Sigmoid colon (tissue), 7 donors: Measurements from ENCODE around the gene AGBL1. TPM values are rescaled to one million over a fixed set of nuclear protein-coding genes. Genes with fewer than 3 reads are reported as not detected.
"Not testable (repeated sequence)": the region's sequence is repeated elsewhere in the genome, so short reads cannot be mapped to it uniquely, and the experiment has no call there.

Experiments used
- DNase-seq: peaks from one replicate; pipeline ENCODE4 v3.0.0-alpha.2; 2019
- H3K27ac ChIP-seq, 4 donors: fragments of 200-600 bp; sonication (generic); one replicate each; pipeline ENCODE4 v1.5.1; 2016 to 2019; ENCODE audit warnings: mild to moderate bottlenecking in 1 of 4
- H3K27me3 ChIP-seq, 3 donors: fragments of 200-600 bp; sonication (generic); one replicate each; pipeline ENCODE4 v1.5.1; 2019; ENCODE audit warnings: mild to moderate bottlenecking in 1 of 3
- H3K36me3 ChIP-seq, 4 donors: fragments of 200-600 bp; sonication (generic); one replicate each; pipeline ENCODE4 v1.5.1; 2016 to 2019
- H3K4me1 ChIP-seq, 4 donors: fragments of 200-600 bp; sonication (generic); one replicate each; pipeline ENCODE4 v1.5.1; 2017 to 2019
- H3K4me3 ChIP-seq, 4 donors: fragments of 200-600 bp; sonication (generic); one replicate each; pipeline ENCODE4 v1.5.1; 2017 to 2019; ENCODE audit warnings: mild to moderate bottlenecking in 2 of 4, moderate library complexity in 1 of 4
- H3K9me3 ChIP-seq, 4 donors: fragments of 200-600 bp in 3 of 4; sonication (generic) in 3 of 4; one replicate each; pipeline versions ENCODE4 v1.5.1 to v1.6.1; 2013 to 2019
- EP300 ChIP-seq, 4 donors: sonication (generic); formaldehyde crosslinking; IDR thresholded peaks; one replicate each; pipeline ENCODE4 v1.6.1; 2017; ENCODE audit warnings: antibody characterized with exemption in 4 of 4
- POLR2A ChIP-seq, 2 donors: fragments of 450-650 bp; IDR thresholded peaks; one replicate each; pipeline ENCODE4 v1.6.1; 2016; ENCODE audit warnings: antibody characterized with exemption in 2 of 2, mild to moderate bottlenecking in 2 of 2, moderate library complexity in 2 of 2
- POLR2AphosphoS5 ChIP-seq, 4 donors: sonication (generic); formaldehyde crosslinking; IDR thresholded peaks; one replicate each; pipeline ENCODE4 v1.6.1; 2017; ENCODE audit warnings: antibody characterized with exemption in 4 of 4
- WGBS, 2 donors: extraction: QIAGEN DNeasy Blood & Tissue Kit; methylation state at CpG; one replicate each; pipeline ENCODE4 v1.1.7; 2013; 5-methylcytosine and 5-hydroxymethylcytosine counted together
- intact Hi-C: fragments of 100-400 bp; cut with DNase I; formaldehyde crosslinking; loops from one replicate; pipeline ENCODE4 v1.15.1; 2023
- polyA plus RNA-seq, 3 donors: library from polyadenylated mRNA; stranded (reverse); fragments of 200-250 nt; gene quantifications; one replicate each; pipeline ENCODE4 v1.2.3, GENCODE V29; 2013
- total RNA-seq, 4 donors: library from RNA; depleted of rRNA; stranded (reverse); fragments of >200 nt; gene quantifications; one replicate each; pipeline ENCODE4 v1.1.0, GENCODE V29; 2016
- TF ChIP-seq, protein P1 (sequence below), 4 experiments: fragments of 450-650 bp in 3 of 4; fragments of 200-600 bp in 1 of 4; IDR thresholded peaks; one replicate each; pipeline ENCODE4 v1.5.1; 2016 to 2019; ENCODE audit warnings: antibody characterized with exemption in 4 of 4, mild to moderate bottlenecking in 3 of 4, moderate library complexity in 2 of 4
- donor health status: healthy with polysubstance abuse.
- donor health status: Bipolar disorder and iron deficiency.
- donor health status: healthy.

AGBL1 gene
- total and polyA plus RNA-seq, 7 donors, result 0.16 to 0.28 TPM; not detected in 5

DNA sequence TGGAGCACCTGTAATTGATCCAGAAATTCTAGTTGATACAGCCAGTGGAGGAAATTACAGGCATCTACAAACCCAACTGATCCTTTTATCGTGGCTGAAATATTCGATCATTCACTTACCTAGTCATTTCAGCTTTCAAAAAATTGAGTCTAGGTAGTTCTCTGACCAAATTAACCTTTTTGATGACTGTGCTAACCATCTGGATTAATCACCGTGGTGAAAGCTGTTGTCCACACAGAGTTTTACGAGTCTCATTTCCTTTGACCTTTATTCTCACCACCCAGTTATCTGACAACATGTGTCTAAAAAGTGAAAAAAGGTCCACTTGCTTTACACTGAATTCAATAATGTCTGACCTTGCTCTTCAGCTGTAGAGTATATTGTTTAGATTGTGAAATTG is 354.3 kb downstream of the AGBL1 start:
- H3K9me3 ChIP-seq, result no peaks in the 10 kb centered on the region
- no peak overlapping the region for H3K4me3 ChIP-seq
- TF ChIP-seq POLR2AphosphoS5 (IDR thresholded peaks at IDR 0.05), result no peak
- TF ChIP-seq, protein P1, sequence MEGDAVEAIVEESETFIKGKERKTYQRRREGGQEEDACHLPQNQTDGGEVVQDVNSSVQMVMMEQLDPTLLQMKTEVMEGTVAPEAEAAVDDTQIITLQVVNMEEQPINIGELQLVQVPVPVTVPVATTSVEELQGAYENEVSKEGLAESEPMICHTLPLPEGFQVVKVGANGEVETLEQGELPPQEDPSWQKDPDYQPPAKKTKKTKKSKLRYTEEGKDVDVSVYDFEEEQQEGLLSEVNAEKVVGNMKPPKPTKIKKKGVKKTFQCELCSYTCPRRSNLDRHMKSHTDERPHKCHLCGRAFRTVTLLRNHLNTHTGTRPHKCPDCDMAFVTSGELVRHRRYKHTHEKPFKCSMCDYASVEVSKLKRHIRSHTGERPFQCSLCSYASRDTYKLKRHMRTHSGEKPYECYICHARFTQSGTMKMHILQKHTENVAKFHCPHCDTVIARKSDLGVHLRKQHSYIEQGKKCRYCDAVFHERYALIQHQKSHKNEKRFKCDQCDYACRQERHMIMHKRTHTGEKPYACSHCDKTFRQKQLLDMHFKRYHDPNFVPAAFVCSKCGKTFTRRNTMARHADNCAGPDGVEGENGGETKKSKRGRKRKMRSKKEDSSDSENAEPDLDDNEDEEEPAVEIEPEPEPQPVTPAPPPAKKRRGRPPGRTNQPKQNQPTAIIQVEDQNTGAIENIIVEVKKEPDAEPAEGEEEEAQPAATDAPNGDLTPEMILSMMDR (IDR thresholded peaks at IDR 0.05), result no peak
- TF ChIP-seq POLR2A (IDR thresholded peaks at IDR 0.05), result no peak
- TF ChIP-seq EP300 (IDR thresholded peaks at IDR 0.05), result no peak
- 32 to 64% methylated on average over 4 of the region's 4 CpGs for WGBS, 2 donors
- H3K4me1 ChIP-seq, result peaks cover 0 to 19% (median 9%) of the 10 kb centered on the region in 4 donors
- H3K36me3 ChIP-seq, result no peaks in the 10 kb centered on the region
- H3K27ac ChIP-seq, result no peak overlapping the region
- H3K27me3 ChIP-seq, result no peaks in the 10 kb centered on the region
- intact Hi-C loops, result no loop called here
- no peak for DNase-seq

DNA sequence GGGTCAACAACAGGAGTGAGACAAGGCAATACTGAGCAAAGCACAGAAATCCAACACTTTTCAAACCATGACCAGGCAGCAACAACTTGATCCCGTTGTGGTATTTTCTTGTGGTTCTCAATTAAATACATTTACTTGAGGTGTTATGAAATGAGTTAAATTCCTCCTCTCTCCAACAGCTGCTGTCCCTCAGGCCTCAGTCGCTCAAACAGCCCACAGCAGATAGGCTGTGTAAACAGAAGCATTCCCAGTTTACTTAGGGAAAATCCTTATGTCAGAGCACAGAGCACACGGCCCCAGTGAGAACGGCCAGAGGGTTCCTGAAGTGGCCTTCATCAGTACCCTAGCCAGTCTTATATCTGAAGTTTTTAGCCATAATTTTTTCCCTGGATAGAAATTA is 359.9 kb downstream of the AGBL1 start:
- intact Hi-C loops, result no loop called here
- H3K4me3 ChIP-seq, result no peak overlapping the region
- 22 to 45% methylated on average over 4 of the region's 4 CpGs for WGBS, 2 donors
- peaks cover 0 to 19% (median 9%) of the 10 kb centered on the region in 4 donors for H3K4me1 ChIP-seq
- TF ChIP-seq, protein P1 (IDR thresholded peaks at IDR 0.05), result no peak
- TF ChIP-seq EP300 (IDR thresholded peaks at IDR 0.05) (no peak), POLR2A (IDR thresholded peaks at IDR 0.05) (no peak), POLR2AphosphoS5 (IDR thresholded peaks at IDR 0.05) (no peak)
- no peaks in the 10 kb centered on the region for H3K9me3 ChIP-seq
- H3K27ac ChIP-seq, result no peak overlapping the region
- H3K36me3 ChIP-seq, result no peaks in the 10 kb centered on the region
- no peaks in the 10 kb centered on the region for H3K27me3 ChIP-seq
- no peak for DNase-seq

DNA sequence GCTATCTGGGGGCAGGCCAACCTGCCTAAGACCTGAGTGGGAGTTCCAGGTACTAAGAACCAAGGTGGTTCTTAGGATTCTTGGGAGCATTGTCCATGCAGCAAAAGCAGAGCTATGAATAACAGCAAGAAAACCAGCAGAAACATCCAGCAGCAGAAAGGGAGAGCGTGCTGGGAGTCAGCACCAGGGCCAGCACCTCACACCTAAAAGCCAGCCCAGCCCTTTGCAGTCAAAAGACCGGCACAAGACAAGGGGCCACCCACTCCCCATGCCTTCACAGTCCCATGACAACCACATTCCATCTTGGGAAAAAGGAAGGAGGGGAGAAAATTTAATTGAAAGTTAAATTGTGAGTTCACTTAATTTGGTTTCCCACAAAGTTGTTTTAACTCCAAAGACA is 364.9 kb downstream of the AGBL1 start:
- Histone ChIP-seq H3K4me3 (no peak overlapping the region), H3K9me3 (no peaks in the 10 kb centered on the region), H3K27me3 (no peaks in the 10 kb centered on the region), H3K4me1 (no peaks in the 10 kb centered on the region), H3K36me3 (no peaks in the 10 kb centered on the region), H3K27ac (no peak overlapping the region)
- WGBS, 2 donors, result 13 to 16% methylated on average over 2 of the region's 2 CpGs
- no peak for TF ChIP-seq EP300 (IDR thresholded peaks at IDR 0.05)
- no peak for TF ChIP-seq POLR2AphosphoS5 (IDR thresholded peaks at IDR 0.05)
- no peak for TF ChIP-seq POLR2A (IDR thresholded peaks at IDR 0.05)
- TF ChIP-seq, protein P1 (IDR thresholded peaks at IDR 0.05), result no peak
- intact Hi-C loops, result no loop called here
- no peak for DNase-seq

DNA sequence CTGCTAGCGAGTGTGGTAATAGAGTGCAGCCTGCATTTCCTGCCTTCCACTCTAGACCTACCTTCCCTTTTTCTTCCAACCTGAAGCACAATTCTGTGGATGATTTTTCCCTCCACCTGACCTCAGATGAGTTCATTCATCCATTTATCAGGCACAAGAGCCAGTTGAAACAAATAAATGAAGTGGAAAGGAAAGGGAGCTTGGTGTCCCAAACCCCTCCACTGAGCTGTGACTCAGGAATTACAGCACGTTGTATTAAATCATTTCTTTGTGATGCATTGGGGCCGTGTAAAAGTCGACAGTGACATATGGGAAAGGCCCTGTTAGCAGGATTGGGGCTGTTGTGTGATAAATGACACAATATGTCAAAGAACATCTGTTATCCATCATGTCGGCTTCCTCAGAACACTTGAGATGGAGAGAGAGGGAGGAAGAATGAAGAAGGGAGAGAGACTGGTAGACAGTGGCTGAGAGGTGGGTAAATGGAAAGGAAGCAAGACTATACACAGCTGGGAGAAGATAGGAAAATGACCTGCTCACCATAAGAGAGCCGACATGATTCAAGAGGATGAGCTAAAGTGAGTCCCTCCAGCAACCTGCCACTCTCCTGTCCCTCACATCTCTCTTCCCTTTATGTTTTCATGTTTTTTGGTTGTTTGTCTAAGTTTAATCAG is 366.0 kb downstream of the AGBL1 start:
- intact Hi-C loops, result no loop called here

DNA sequence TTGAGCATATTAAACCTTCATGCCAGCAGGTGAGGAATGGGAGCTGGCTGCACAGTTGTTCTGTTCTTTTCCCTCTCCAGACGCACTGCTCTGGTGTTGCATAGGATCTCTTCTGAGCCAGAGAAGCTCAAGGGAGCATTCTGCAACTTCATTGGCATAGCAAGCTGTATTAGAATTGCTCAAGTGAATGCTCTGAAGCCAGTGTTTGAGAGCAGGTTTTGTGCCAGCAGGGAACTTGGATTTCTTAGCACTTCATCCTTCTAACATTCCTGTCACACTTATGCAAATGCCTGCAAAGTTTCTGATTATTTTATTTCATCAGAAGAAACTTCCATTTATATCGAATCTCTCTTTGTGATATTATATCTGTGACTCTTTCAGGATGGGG is 366.6 kb downstream of the AGBL1 start:
- DNase-seq, result no peak
- no peak for TF ChIP-seq POLR2AphosphoS5 (IDR thresholded peaks at IDR 0.05)
- TF ChIP-seq, protein P1 (IDR thresholded peaks at IDR 0.05), result no peak
- TF ChIP-seq EP300 (IDR thresholded peaks at IDR 0.05), result no peak
- Histone ChIP-seq H3K27ac (no peak overlapping the region), H3K4me3 (no peak overlapping the region), H3K36me3 (no peaks in the 10 kb centered on the region), H3K4me1 (no peaks in the 10 kb centered on the region), H3K9me3 (no peaks in the 10 kb centered on the region), H3K27me3 (no peaks in the 10 kb centered on the region)
- WGBS, 2 donors, result 74 to 85% methylated on average over 2 of the region's 2 CpGs
- intact Hi-C loops, result no loop called here

More for the DNA sequence above, 366.0 kb downstream of the AGBL1 start:
- DNase-seq, result no peak
- Histone ChIP-seq H3K4me1 (no peaks in the 10 kb centered on the region), H3K4me3 (no peak overlapping the region), H3K27ac (no peak overlapping the region), H3K36me3 (no peaks in the 10 kb centered on the region), H3K27me3 (no peaks in the 10 kb centered on the region), H3K9me3 (no peaks in the 10 kb centered on the region)
- TF ChIP-seq EP300 (IDR thresholded peaks at IDR 0.05) (no peak), POLR2A (IDR thresholded peaks at IDR 0.05) (no peak)
- 54 to 62% methylated on average over 6 of the region's 6 CpGs for WGBS, 2 donors

DNA sequence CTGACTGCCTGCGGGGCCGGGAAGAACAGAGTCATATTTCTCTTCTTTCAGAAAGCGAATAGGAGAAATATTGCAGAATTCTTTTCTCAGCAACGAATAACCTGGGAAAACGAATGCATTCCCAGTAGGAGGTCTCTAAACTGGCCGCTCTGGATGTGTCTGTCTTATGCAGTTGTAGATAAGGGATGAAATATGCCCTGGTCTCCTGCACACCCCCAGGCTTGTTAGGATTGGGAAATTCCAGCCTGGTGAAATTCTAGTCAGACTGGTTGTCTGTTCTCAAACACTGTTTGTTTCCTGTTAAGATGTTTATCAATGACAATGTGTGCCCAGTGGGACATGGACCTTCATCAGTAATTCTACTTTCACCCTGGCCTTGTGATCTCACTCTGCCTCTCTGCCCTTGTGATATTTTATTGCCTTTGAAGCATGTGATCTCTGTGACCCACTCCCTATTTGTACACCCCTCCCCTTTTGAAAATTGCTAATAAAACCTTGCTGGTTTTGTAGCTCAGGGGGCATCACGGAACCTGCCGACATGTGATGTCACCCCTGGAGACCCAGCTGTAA is 385.9 kb downstream of the AGBL1 start:
- WGBS, 2 donors, result 89 to 90% methylated on average over 8 of the region's 8 CpGs
- H3K9me3 ChIP-seq, DNase-seq, H3K4me3 ChIP-seq, H3K27ac ChIP-seq, H3K27me3 ChIP-seq, H3K4me1 ChIP-seq, intact Hi-C loops, H3K36me3 ChIP-seq: not testable (repeated sequence)
